HepG2 (cell line): ENCODE results near the gene TRPC1. TPM values are rescaled to one million over a fixed set of nuclear protein-coding genes. Genes with fewer than 3 reads are reported as not detected.

Source experiments
- EP300 ChIP-seq, 3 experiments: sonication (generic) in 1 of 3; formaldehyde crosslinking in 1 of 3; IDR thresholded peaks; 2 replicates each; pipeline versions ENCODE4 v1.5.1 to v1.6.1; 2011 to 2020; ENCODE audit warnings: low read depth in 2 of 3, low read length in 2 of 3, borderline replicate concordance in 1 of 3, improper control_type of control experiment in 1 of 3, mild to moderate bottlenecking in 1 of 3, missing genetic modification reagents in 1 of 3, moderate library complexity in 1 of 3
- ETV5 ChIP-seq: IDR thresholded peaks from 2 replicates; pipeline ENCODE4 v1.6.1; 2018; ENCODE audit warnings: missing biosample characterization, missing genetic modification reagents, inconsistent platforms, borderline replicate concordance
- KDM5A ChIP-seq: fragments of 200-600 bp; sonication (generic); IDR thresholded peaks from 2 replicates; pipeline ENCODE4 v1.7.0; 2018; ENCODE audit warnings: antibody characterized with exemption, mild to moderate bottlenecking, low read length, borderline replicate concordance
- MEF2D ChIP-seq: sonication (generic); formaldehyde crosslinking; IDR thresholded peaks from 2 replicates; pipeline ENCODE4 v1.5.1; 2020; ENCODE audit warnings: mild to moderate bottlenecking, missing genetic modification reagents
- PAX8 ChIP-seq: sonication (generic); formaldehyde crosslinking; IDR thresholded peaks from 2 replicates; pipeline ENCODE4 v1.8.0; 2022; ENCODE audit warnings: mild to moderate bottlenecking, missing genetic modification reagents, borderline replicate concordance
- ZMAT3 ChIP-seq: sonication (generic); formaldehyde crosslinking; conservative IDR thresholded peaks from 2 replicates; pipeline ENCODE4 v1.7.0; 2021; ENCODE audit warnings: missing genetic modification reagents
- ZNF317 ChIP-seq: sonication (generic); formaldehyde crosslinking; IDR thresholded peaks from 2 replicates; pipeline ENCODE4 v1.5.0; 2020; ENCODE audit warnings: mild to moderate bottlenecking, missing genetic modification reagents
- ZNF543 ChIP-seq: sonication (generic); formaldehyde crosslinking; IDR thresholded peaks from 2 replicates; pipeline ENCODE4 v1.4.0; 2020; ENCODE audit warnings: mild to moderate bottlenecking, missing genetic modification reagents
- ZNF570 ChIP-seq: sonication (generic); formaldehyde crosslinking; IDR thresholded peaks from 2 replicates; pipeline ENCODE4 v1.4.0; 2020; ENCODE audit warnings: mild to moderate bottlenecking, missing genetic modification reagents, borderline replicate concordance
- ZSCAN25 ChIP-seq: sonication (generic); formaldehyde crosslinking; IDR thresholded peaks from 2 replicates; pipeline ENCODE4 v1.8.0; 2022; ENCODE audit warnings: mild to moderate bottlenecking, missing genetic modification reagents
- polyA plus RNA-seq, 8 experiments: library from polyadenylated mRNA; depleted of rRNA in 3 of 8; stranded (reverse) in 7 of 8; unstranded in 1 of 8; fragments of >200 nt; fragmentation: Illumina TruSeq in 4 of 8; extraction: Trizol in 4 of 8; gene quantifications; 2 replicates each; pipeline versions ENCODE4 v1.2.1 to v1.2.3, GENCODE V29; 2011 to 2016; ENCODE audit warnings: low read depth in 4 of 8, missing spikeins in 1 of 8, mixed read lengths in 1 of 8; ENCODE audit not compliant: insufficient read depth in 1 of 8
- total RNA-seq, 5 experiments: library from RNA; depleted of rRNA; stranded (reverse); fragments of >200 nt; fragmentation: Illumina TruSeq; extraction: Trizol; gene quantifications; 2 replicates each; pipeline ENCODE4 v1.2.3, GENCODE V29; 2016; ENCODE audit warnings: low read depth in 1 of 5
- TF ChIP-seq, protein P1 (sequence below): sonication (generic); formaldehyde crosslinking; IDR thresholded peaks from 2 replicates; pipeline ENCODE4 v1.5.0; 2020; ENCODE audit warnings: mild to moderate bottlenecking, missing genetic modification reagents, borderline replicate concordance
- TF ChIP-seq, protein P2 (sequence below): sonication (generic); formaldehyde crosslinking; IDR thresholded peaks from 2 replicates; pipeline ENCODE4 v1.5.1; 2020; ENCODE audit warnings: missing genetic modification reagents, mild to moderate bottlenecking, borderline replicate concordance
- TF ChIP-seq, protein P3 (sequence below): sonication (generic); formaldehyde crosslinking; IDR thresholded peaks from 2 replicates; pipeline ENCODE4 v1.4.0; 2020; ENCODE audit warnings: missing genetic modification reagents

The TRPC1 gene
- total and polyA plus RNA-seq, 2 of the 13 experiments (the other 11 are each of a cell fraction or from before 2014, with no cell fraction given) = 10.8 to 13.1 TPM

DNA sequence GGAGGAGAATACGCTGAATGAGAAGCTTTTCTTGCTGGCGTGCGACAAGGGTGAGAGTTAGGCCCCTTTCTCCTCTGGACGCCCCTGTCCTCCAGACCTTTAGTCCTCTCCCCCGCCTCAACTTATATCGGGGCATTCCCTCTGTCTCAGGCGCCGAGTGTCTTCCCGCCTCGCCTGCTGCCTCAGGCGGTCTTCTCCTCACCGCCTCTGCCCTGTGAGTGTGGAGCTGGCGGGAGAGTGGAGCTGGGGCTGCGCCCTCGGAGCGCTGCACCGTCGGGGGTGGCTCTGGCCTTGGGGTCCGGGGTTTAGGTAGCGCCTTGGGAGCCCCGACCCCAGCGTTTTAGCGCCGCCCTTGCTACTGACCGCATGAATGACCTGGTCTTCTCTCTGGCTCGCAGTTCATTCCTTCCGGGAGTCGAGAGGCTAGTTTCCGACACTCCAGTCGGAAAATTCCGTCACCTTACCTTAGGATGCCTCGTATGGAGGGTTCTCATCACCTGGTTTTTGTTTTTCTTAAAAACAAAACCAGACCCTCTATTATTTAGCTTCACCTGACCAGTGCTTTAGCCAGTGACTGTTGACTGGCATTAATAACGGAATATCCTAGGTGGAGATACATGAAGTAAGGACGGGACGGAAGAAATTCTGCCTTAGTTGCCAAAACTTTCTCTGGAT lies 985 bp downstream of the TRPC1 start (continued):
- TF ChIP-seq, protein P1, sequence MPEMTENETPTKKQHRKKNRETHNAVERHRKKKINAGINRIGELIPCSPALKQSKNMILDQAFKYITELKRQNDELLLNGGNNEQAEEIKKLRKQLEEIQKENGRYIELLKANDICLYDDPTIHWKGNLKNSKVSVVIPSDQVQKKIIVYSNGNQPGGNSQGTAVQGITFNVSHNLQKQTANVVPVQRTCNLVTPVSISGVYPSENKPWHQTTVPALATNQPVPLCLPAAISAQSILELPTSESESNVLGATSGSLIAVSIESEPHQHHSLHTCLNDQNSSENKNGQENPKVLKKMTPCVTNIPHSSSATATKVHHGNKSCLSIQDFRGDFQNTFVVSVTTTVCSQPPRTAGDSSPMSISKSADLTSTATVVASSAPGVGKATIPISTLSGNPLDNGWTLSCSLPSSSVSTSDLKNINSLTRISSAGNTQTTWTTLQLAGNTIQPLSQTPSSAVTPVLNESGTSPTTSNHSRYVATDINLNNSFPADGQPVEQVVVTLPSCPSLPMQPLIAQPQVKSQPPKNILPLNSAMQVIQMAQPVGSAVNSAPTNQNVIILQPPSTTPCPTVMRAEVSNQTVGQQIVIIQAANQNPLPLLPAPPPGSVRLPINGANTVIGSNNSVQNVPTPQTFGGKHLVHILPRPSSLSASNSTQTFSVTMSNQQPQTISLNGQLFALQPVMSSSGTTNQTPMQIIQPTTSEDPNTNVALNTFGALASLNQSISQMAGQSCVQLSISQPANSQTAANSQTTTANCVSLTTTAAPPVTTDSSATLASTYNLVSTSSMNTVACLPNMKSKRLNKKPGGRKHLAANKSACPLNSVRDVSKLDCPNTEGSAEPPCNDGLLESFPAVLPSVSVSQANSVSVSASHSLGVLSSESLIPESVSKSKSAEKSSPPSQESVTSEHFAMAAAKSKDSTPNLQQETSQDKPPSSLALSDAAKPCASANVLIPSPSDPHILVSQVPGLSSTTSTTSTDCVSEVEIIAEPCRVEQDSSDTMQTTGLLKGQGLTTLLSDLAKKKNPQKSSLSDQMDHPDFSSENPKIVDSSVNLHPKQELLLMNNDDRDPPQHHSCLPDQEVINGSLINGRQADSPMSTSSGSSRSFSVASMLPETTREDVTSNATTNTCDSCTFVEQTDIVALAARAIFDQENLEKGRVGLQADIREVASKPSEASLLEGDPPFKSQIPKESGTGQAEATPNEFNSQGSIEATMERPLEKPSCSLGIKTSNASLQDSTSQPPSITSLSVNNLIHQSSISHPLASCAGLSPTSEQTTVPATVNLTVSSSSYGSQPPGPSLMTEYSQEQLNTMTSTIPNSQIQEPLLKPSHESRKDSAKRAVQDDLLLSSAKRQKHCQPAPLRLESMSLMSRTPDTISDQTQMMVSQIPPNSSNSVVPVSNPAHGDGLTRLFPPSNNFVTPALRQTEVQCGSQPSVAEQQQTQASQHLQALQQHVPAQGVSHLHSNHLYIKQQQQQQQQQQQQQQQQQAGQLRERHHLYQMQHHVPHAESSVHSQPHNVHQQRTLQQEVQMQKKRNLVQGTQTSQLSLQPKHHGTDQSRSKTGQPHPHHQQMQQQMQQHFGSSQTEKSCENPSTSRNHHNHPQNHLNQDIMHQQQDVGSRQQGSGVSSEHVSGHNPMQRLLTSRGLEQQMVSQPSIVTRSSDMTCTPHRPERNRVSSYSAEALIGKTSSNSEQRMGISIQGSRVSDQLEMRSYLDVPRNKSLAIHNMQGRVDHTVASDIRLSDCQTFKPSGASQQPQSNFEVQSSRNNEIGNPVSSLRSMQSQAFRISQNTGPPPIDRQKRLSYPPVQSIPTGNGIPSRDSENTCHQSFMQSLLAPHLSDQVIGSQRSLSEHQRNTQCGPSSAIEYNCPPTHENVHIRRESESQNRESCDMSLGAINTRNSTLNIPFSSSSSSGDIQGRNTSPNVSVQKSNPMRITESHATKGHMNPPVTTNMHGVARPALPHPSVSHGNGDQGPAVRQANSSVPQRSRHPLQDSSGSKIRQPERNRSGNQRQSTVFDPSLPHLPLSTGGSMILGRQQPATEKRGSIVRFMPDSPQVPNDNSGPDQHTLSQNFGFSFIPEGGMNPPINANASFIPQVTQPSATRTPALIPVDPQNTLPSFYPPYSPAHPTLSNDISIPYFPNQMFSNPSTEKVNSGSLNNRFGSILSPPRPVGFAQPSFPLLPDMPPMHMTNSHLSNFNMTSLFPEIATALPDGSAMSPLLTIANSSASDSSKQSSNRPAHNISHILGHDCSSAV (CRISPR knock-in tag) = no peak
- peak; percentile 64; the same call in 1 of the 2 replicates for TF ChIP-seq MEF2D (CRISPR knock-in tag)
- peak; percentile 59; the same call in 1 of the 2 replicates for TF ChIP-seq ZMAT3 (CRISPR knock-in tag)
- TF ChIP-seq, protein P2, sequence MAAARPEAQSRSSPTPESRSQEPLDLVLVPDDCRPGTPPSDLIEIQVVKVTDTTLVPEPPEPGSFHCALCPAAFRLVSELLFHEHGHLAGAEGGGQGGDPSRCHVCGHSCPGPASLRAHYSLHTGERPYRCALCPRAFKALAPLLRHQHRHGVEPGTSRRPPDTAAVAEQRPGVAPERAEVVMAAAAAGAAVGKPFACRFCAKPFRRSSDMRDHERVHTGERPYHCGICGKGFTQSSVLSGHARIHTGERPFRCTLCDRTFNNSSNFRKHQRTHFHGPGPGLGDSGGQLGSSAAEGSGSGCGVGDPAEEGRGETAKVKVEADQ (CRISPR knock-in tag) = no peak
- peak; percentile 63; the same call in 1 of the 2 replicates for TF ChIP-seq ZNF317 (CRISPR knock-in tag)
- TF ChIP-seq KDM5A = peak; percentile 57; the same call in 1 of the 2 replicates
- TF ChIP-seq ZNF543 (CRISPR knock-in tag) = no peak
- TF ChIP-seq ETV5 (CRISPR knock-in tag) = peak; percentile 28; the same call in 1 of the 2 replicates
- TF ChIP-seq EP300 (IDR thresholded peaks at IDR 0.05; ENCODE audit: low read depth in 2 of 2, low read length in 2 of 2) = no peak
- no peak for TF ChIP-seq EP300 (CRISPR knock-in tag; IDR thresholded peaks at IDR 0.05; ENCODE audit: borderline replicate concordance)
- TF ChIP-seq, protein P3, sequence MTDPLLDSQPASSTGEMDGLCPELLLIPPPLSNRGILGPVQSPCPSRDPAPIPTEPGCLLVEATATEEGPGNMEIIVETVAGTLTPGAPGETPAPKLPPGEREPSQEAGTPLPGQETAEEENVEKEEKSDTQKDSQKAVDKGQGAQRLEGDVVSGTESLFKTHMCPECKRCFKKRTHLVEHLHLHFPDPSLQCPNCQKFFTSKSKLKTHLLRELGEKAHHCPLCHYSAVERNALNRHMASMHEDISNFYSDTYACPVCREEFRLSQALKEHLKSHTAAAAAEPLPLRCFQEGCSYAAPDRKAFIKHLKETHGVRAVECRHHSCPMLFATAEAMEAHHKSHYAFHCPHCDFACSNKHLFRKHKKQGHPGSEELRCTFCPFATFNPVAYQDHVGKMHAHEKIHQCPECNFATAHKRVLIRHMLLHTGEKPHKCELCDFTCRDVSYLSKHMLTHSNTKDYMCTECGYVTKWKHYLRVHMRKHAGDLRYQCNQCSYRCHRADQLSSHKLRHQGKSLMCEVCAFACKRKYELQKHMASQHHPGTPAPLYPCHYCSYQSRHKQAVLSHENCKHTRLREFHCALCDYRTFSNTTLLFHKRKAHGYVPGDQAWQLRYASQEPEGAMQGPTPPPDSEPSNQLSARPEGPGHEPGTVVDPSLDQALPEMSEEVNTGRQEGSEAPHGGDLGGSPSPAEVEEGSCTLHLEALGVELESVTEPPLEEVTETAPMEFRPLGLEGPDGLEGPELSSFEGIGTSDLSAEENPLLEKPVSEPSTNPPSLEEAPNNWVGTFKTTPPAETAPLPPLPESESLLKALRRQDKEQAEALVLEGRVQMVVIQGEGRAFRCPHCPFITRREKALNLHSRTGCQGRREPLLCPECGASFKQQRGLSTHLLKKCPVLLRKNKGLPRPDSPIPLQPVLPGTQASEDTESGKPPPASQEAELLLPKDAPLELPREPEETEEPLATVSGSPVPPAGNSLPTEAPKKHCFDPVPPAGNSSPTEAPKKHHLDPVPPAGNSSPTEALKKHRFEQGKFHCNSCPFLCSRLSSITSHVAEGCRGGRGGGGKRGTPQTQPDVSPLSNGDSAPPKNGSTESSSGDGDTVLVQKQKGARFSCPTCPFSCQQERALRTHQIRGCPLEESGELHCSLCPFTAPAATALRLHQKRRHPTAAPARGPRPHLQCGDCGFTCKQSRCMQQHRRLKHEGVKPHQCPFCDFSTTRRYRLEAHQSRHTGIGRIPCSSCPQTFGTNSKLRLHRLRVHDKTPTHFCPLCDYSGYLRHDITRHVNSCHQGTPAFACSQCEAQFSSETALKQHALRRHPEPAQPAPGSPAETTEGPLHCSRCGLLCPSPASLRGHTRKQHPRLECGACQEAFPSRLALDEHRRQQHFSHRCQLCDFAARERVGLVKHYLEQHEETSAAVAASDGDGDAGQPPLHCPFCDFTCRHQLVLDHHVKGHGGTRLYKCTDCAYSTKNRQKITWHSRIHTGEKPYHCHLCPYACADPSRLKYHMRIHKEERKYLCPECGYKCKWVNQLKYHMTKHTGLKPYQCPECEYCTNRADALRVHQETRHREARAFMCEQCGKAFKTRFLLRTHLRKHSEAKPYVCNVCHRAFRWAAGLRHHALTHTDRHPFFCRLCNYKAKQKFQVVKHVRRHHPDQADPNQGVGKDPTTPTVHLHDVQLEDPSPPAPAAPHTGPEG (CRISPR knock-in tag) = 0 out of 2 replicates have a peak, but pooled peaks have one; percentile 8
- peak; percentile 37; the same call in 1 of the 2 replicates for TF ChIP-seq ZSCAN25 (CRISPR knock-in tag)
- TF ChIP-seq PAX8 (CRISPR knock-in tag) = no peak
- no peak for TF ChIP-seq ZNF570 (CRISPR knock-in tag)
